HG03045 (cell line): Measurements from ENCODE around the gene UXS1.
A peak's percentile ranks its signal among the peaks of the same experiment; 100 is the strongest.

ENCODE experiments used
- ATAC-seq: cut with Tn5 transposase; IDR thresholded peaks from one replicate; pipeline ENCODE4 v1.9.1; 2021; ENCODE audit warnings: mild to moderate bottlenecking, moderate library complexity; ENCODE audit not compliant: unreplicated experiment

UXS1 gene

DNA sequence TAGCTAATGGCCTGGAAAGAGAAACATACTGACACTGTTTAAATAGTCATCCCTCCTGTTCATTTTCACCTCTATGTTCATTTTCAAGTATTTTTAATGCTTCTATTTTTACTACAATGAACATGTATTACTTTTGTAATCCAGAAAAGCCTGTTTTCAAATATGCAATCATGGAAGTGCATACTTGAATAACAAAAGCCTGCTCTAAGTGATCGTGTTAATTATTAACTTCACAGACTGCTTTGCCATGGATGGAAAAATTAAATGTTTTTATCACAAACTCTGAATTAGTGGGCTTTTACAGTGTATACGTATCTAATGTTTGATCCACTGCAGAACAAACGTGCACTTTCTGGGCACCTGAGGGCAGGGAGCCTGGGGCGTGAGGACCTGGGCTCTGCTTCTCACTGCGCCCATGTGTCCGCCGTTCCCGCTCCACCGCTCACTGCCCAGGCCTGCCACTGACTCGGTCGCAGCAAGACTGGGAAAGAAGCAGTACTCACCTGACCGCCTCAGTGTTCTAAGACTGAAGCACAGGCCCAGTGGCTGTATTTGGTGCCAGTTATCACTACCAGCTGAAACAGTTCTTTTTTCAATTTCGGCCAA lies 80.6 kb downstream of the UXS1 start:
- ATAC-seq = no peak

DNA sequence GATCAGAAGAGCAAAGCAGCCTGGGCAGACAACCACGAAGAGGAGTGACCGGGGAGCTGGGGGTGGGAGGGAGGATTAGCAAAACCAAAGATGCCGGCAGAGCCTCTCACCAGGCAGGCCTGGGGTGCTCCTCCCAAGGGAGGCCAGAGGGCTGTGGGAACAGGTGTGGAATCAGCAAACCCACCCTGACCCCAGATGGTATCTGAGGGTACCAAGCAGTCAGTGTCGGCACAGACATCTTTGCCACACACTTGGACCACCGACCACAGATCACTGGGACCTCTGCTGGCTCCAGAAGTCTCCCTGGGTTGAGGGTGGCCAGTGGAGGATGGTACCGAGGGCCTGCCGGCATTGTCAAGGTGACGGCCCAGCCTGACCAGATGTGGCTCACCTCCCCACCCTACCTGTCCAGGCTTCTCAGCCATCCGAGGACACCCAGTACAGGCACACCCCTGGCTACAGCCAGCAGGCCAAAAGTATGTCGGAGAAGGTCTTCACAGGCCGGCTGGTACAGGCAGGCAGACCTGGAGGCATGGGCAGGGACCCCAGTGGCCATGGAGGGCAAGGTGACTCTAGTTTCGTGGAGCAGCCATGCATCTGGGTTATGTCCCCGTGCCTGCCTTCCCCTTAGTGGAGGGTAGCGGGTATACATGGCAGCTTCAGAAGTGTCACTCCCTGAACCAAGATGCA lies 82.1 kb downstream of the UXS1 start:
- ATAC-seq = no peak

DNA sequence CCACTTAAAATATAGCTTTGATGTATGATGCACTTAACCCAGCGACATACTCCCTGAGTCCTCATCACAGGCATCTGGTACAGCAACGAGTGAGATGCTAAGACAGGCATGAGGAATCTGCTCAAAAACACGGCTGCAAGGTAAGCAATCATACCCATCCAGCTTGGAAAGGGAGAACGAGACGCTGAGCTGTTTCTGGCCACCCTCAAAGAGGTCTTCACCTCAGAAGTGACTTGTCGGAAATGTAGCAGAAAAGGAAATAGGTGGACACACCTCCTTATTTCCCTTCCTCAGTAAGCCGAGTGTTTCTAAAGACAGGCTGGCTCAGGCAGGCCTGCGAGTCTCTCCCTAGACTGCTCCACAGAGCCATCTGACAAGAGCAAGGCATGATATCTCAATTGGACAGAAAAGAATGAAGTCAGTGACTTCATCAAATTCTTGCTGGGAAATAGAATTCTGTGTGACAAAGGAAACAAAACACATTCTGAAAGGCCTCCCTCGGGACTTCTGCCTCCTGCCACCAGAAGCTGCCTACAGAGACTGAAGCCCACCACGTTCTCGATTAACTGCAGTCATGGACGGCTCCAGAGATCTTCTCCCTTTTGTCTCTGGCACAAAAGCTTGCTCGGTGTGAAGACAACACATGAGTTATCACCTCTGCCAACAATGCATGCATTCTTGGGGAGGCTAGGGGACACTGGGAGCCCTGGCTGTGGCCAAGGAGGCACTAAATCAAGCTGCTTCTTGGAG lies 84.3 kb downstream of the UXS1 start:
- no peak for ATAC-seq

DNA sequence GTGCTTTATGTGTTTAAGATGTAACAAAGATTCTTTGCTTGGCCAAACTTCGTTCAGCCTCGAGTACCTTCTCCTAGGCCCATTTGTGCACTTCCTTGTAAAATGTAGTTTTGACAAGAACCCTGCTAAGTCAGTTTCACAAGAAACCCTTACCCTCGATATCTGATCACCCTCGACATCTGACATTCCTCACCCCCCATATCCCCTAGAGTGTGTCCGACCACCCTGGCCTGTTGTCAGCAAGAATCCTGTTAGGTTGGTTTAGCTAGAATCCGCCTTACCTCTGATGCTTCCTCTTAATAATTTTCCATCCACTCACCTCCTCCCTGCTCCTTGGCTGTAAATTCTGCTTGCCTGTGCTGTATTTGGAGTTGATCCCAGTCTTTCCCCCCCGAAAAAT lies 85.3 kb downstream of the UXS1 start:
- no peak for ATAC-seq

DNA sequence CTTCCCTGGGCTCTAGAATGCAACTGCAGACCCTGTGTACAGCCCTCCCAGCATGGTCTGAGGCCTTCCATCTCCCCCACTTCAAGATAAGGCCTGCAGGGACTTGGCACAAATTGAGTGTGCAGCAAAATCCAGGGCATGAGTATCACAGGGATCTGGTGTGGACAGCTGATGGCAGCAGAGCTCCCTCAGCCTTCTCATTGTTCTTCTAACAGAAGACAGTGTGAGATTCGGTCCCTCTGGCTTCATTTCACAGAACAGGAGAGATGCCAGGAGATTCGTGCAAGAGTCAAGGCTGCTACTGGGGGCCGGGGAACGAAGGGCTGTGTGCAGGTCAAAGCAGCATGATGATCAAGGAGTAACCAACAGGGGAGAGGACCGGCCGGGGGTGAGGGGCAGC lies 85.8 kb downstream of the UXS1 start:
- no peak for ATAC-seq

DNA sequence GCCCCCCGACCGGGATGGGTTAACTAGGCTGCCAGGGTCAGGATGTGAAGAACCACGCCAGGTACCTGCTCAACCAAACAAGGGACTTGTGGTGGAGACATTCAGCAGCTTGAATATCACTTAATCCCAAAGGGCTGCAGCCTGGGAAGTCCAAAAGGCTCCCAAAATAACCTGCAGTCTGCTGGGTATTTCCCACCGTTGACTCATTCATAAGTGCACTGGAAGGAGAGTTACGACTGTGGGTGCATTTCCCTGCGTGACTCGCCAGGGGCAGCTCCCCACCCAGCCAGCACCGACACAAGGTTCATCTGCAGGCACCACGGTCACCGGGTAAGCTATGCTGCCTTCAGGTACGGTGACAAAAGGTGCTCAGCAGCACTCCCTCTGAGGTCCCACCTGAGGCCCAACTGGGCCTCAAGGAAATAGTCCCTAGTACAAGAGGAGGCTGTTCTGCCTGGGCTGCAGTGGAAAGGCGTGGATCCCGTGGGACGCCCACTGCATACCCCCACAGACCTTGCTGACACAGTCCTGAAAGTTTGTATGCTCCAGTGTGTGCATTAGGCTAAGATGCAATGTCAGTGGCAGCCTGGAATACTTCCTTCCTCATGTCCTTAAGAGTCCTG lies 86.5 kb downstream of the UXS1 start:
- peak; percentile 68 for ATAC-seq

DNA sequence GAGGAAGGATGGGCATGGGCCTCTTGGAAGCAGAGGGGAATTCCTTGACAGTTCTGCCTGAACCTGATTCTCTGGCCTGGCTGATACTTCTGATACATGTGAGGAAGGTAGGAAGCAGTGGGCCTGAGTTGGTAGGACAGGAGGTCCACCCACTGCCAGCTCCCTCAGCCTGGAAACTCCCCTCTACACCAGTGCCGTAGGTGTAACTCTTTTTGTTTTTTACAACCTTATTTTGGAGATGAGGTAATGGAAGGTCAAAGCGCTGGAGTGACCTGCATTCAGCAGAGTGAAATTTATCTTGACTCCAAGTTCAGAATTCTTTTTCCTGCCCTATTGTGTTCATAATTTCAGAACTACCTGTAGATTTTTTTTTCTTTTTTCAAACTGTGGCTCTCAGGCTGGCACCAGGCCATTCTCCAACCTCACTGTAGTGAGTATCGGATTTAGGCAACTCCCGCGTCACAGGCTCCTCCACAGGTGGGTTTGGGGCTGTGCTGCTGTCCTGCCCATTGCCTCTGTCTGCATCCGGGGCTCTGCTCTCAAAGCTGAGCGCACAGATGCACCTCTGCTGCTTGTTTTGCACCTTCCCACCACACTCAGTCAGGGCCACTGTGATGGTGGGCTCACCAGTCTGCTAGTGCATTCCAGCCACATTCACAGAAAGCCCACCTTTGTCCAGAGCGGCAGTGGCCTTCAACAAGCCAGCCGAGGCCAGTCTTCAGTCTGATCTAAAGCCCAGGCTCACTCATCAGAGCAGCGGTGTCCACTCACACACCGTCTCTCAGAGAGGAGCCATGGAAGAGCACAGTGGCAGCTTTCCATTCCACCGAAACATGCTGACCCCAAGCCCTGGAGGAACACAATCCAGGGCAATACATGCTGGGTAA lies 87.2 kb downstream of the UXS1 start:
- peak; percentile 31 for ATAC-seq

DNA sequence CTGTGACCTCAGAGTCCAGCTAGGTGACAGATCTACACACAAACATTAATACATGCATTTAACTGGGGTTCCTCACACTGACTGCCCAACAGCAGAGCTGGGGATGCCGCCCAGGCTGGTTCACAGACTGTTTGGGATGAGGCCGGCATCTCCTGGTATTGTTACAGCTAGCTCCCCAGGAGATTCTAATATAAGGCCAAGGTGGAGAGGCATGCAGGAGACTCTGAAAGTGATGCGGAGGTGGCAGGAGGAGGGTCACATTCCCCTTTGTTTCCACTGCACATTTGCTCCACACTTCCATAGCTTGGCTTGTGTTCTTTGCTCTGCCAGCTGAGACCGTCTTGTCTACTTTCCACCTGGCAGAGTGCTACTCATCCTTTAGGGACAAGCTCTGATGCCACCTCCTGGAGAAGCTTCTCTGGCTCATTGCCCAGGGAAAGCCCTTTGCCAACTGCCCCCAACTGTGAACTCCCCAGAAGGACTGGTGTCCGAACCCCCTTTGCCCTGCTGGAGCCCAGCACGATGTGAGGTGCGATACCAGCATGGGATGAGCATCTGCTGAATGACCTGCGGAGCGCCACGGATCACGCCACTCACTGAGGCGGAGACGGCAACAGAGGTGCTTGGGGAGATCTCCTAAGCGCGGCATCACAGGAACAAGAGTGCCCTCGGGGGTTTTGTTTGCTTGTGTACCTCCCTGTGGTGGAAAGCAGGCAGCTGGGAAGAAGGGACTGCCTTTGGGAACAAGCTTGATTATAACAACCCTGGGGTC lies 88.8 kb downstream of the UXS1 start:
- no peak for ATAC-seq

DNA sequence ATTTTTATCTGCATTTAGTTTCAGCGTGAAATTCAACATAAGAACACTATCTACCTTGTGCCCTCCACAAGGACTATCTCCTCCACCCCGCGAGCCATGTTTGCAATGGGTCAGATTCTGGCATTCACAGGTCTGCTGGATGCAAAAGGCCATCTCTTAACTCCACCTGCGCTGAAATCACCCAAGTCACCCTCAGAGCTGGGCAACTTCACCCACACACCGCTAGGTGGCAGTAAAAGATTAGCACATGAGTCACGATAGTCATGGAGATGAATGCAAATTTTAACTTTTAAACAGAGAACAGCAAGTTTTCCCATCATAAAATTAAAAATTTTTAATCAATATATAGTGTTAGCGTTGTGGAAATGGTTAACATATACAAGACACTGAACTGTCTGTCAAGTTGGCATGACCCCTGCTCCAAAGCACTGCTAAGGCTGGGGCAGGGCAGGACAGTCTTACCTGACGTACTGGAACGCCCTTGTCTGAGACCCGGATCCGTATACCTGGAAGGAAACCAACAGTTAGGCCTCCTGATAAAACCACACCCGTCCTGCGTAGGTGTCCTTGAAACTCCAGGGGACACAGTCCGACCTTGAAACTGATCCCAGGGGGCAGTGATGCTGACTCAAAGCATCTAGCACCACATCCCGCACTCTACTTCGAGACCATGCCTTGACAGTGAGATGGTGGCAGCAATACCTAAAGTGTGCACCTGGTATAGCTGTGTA lies 89.6 kb downstream of the UXS1 start:
- ATAC-seq = peak; percentile 49

DNA sequence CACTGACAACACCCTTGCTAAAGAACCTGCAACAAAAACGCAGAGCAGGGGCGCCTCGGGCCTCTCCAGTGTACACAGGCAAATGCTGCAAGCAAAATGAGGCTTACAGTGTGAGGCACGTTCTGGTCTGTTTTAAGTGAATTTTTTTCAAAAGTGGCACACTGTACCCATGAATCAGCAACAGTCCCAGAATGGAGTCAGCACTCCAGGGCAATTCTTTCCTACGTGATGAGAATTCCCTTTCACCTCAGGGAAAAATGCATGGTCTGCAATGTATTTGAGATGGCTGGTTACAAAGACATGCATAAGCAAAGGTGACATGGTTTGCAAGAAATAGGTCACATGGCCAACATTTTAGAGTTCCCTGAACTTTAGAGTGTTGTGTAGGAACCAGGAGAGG lies 94.4 kb downstream of the UXS1 start:
- no peak for ATAC-seq

DNA sequence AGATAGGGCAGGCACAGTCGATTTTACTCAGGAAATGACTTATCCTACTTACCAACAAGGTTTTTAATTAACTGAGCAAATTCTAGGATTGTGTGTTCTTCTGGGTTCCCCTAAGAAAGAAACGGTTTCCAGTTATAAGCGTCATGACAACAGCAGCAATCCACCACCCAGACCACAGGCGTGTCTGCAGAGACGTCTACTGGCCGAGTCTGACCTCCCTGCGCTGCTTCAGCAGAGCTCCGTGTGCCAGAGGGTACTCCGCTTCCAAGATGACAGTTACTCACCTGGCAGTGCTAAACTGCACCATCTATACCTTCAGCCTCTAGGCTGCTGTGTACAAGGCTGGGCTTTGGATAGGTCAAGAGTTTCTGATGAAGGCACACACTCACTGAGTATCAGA lies 95.4 kb downstream of the UXS1 start:
- ATAC-seq = no peak

DNA sequence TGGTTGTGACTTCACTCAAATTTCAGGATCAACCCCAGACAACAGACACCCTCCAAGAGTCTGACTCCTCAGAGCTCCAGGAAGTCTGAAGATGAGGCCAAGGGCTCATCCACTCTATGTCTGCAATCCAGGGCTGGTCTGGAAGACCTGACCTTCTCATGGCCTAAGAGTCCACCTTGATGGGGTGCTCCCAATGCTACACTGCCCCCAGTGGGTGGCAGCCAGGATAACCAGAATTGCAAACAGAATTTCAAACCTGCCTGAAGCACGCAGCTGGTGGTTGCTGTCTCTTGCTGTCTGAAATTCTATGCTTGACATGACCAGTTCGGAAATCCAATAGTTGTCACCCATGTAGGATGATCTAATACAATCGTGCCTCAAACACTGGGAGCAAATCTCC lies 96.0 kb downstream of the UXS1 start:
- no peak for ATAC-seq

DNA sequence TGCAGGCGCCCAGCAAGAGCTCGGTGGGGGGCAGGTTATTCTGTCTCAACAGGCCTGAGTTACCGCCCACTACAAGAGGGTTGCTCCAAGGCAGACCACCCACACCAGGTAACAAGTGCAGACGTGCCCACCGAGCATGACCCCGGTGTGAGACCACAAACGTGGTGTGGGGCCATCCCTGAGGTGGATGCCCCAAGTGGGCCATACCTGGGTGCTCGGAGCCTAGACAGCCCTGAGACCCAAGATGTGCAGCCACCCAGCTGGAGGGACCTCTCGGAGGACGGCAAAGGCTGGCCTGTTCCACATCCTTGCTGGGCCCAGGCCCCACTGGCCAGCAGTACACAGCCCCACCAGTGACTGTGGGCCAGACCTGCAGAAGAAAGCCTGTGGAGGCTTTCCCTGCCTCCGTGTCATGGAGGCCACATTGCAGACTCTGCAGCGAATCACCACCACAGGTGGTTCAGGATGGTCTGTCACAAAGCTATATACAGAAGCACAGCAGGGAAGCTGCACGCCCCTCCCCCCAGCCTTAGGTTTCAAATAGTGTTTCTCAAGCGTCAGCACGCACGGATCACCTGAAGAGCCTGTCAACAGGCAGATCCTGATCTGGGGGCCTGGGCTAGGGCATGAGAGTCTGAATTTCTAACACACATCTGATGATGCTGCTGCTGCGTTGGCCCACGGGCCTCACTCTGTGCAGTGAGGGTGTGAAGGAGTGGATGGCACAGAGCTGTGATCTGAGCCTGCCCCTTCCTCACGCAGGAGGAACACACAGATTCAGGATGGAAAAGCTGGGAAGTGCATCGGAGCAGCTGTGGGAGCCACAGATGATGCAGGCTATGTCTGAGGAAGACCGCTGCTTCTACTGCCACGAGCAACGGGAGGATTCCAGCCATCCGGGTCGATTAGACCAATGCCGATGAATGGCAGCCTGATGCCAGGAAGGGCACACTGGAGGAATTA lies 96.8 kb downstream of the UXS1 start:
- ATAC-seq = no peak

DNA sequence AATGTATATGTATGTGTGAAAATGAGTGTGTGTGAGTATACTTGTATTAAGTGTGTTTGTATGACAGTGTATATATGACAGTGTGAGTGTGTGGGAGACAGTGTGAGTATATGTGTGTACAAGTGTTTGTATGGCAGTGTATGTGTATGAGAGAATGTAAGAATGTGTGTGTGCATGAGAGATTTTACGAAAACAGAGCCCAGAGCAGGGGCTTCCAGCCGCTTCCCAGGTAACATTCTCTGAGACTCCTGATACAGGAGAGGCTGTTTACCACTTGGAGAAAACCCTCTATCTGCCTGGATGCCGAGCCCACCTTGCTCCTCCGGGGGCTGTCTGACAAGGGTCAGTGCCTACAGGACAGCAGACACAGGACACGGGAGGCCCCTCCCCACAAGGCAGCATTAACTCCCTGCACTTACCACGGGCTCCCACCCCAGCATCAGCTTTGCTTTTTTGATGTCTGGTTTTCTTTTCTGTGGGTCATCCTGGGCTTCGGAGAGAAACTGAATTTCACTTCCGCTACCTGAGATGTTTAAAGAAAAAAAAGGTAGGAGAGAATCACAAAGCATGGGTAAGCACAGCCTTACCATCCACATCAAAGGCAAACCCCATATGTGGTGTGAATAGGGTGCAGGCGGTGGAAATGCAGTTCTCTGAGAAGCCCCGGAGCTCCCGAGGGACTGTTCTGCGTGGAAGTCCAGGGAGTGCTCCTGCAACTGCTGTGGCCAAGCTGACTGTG lies 97.6 kb downstream of the UXS1 start:
- no peak for ATAC-seq

DNA sequence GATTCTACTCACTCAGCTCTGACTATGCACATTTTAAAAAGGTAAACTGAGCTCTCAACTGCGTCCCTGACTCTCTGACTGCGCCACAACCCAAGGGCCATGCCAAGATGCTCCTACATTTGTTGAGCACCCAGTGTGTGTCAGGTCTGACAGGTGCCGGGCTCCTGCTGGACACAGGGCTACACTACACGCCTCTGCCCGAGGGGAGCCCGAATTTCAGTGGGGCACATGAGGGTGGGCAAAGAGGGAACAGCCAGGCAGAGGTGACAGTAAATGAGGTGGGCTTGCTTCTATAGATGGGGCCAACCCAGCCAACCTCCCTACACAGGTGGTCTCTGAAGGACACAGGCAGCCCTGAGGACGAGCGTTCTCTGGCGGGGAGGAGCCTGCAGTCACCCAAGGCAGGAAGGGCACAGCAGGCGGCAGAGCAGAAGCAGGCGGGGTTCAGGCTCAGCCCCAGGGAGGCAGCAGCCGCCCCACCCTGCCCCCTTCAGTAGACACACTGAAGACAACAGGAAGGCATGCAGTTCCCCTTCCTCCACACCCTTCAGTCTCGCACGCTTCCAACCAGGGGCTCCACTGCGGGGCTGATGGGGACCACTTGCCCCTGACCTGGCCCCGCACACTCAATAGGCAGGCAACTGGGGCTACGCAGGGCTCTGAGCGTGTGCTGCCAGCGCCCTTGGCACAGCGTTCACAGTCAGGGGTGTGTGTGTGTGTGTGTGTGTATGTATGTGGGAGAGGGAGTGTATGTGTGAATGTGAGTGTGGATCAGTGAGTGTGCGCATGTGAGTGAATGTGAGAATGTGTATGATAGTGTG lies 98.4 kb downstream of the UXS1 start:
- ATAC-seq = no peak

DNA sequence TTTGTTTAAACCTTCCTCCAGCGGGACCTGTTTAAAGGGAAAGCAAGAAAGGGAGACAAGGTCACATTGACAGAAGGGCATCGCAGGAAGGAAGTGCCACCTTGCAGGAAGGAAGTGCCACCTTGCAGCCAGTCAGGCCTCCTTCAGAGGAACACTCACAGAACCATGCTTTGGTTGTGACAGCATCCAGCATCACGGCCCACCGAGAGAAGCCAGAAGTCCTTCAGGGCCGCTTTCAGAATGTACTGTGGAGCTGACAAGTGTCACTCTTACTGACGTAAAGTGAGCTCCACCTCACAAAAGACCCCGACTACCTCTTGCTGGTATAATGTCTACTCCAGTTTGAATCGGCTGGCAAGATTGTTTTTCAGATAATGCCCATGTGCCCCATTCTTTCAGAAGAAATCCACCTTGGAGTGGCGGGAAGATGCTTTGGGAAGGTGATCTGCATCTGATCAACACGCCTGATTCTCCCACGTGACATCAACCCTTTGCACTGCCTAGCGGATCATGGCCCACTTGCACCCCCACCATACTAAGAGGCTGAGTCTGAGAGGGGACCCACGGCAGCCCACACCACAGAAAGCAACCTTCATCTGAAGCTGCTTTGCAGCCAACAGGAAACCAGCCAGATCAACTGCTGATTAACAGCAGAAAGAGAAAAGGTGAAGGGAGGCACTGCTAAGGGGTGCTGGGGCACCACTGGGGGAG lies 99.8 kb downstream of the UXS1 start:
- no peak for ATAC-seq
